K562 (cell line): Measurements from ENCODE around the gene KCNQ4. TPM values are rescaled to one million over a fixed set of nuclear protein-coding genes. Genes with fewer than 3 reads are reported as not detected.

Experiments used
- ADNP ChIP-seq: fragments of 200-800 bp; sonication (Bioruptor generic); IDR thresholded peaks from 2 replicates; pipeline ENCODE4 v1.6.1; 2016; ENCODE audit warnings: missing genetic modification characterization, missing compliant biosample characterization
- BCOR ChIP-seq: fragments of 450-650 bp; IDR thresholded peaks from 2 replicates; pipeline ENCODE4 v1.6.1; 2016
- CEBPB ChIP-seq: fragments of 450-650 bp; IDR thresholded peaks from 2 replicates; pipeline ENCODE4 v1.6.1; 2016; ENCODE audit warnings: missing genetic modification characterization, missing compliant biosample characterization
- GTF2B ChIP-seq: IDR thresholded peaks from 2 replicates; pipeline ENCODE4 v1.6.1; 2011; ENCODE audit not compliant: insufficient read length; ENCODE audit errors: extremely low read depth
- KAT2B ChIP-seq: IDR thresholded peaks from one replicate; pipeline ENCODE4 v1.6.1; 2012; ENCODE audit warnings: low read depth, mild to moderate bottlenecking, control low read depth, inconsistent platforms, low read length, moderate library complexity
- KDM5B ChIP-seq: fragments of 200-600 bp; sonication (generic); IDR thresholded peaks from 2 replicates; pipeline ENCODE4 v1.6.1; 2012; ENCODE audit warnings: low read depth, mild to moderate bottlenecking, moderate library complexity, low read length, control low read depth, inconsistent platforms; ENCODE audit not compliant: insufficient replicate concordance
- L3MBTL2 ChIP-seq: fragments of 450-650 bp; IDR thresholded peaks from 2 replicates; pipeline ENCODE4 v1.6.1; 2016; ENCODE audit warnings: mild to moderate bottlenecking, moderate library complexity
- MTA1 ChIP-seq: fragments of 450-650 bp; IDR thresholded peaks from 2 replicates; pipeline ENCODE4 v1.6.1; 2017; ENCODE audit warnings: borderline replicate concordance
- NFIX ChIP-seq: fragments of 250-450 bp; sonication (Bioruptor Pico); IDR thresholded peaks from 2 replicates; pipeline ENCODE4 v1.4.0; 2020; ENCODE audit warnings: low read depth, mild to moderate bottlenecking, moderate library complexity
- PPARD ChIP-seq: fragments of 250-450 bp; sonication (Bioruptor Pico); IDR thresholded peaks from 2 replicates; pipeline ENCODE4 v1.8.0; 2022; ENCODE audit warnings: inconsistent platforms, mild to moderate bottlenecking, moderate library complexity
- PRPF4 ChIP-seq: fragments of 200-400 bp; formaldehyde crosslinking; IDR thresholded peaks from one replicate; pipeline ENCODE4 v1.6.1; 2017; ENCODE audit warnings: low read length, low read depth, mild to moderate bottlenecking; ENCODE audit not compliant: insufficient read depth, poor library complexity, severe bottlenecking
- RHOXF2B ChIP-seq: fragments of 250-450 bp; sonication (Bioruptor Pico); conservative IDR thresholded peaks from 2 replicates; pipeline ENCODE4 v1.5.1; 2021
- TCF3 ChIP-seq: sonication (generic); formaldehyde crosslinking; IDR thresholded peaks from 2 replicates; pipeline ENCODE4 v1.4.0; 2020; ENCODE audit warnings: mild to moderate bottlenecking, missing genetic modification reagents
- TRIM24 ChIP-seq, 2 experiments: fragments of 450-650 bp; IDR thresholded peaks; 2 replicates each; pipeline ENCODE4 v1.6.1; 2016
- VEZF1 ChIP-seq: fragments of 200-800 bp; sonication (Bioruptor generic); IDR thresholded peaks from 2 replicates; pipeline ENCODE4 v1.6.1; 2017; ENCODE audit warnings: missing genetic modification characterization, missing compliant biosample characterization
- ZBTB2 ChIP-seq: fragments of 450-650 bp; IDR thresholded peaks from 2 replicates; pipeline ENCODE4 v1.6.1; 2016; ENCODE audit warnings: antibody characterized with exemption
- ZNF282 ChIP-seq: sonication (generic); formaldehyde crosslinking; IDR thresholded peaks from 2 replicates; pipeline ENCODE4 v1.8.1; 2023; ENCODE audit warnings: missing genetic modification reagents
- polyA plus RNA-seq, 8 experiments: library from polyadenylated mRNA; depleted of rRNA in 4 of 8; stranded (reverse) in 5 of 8; unstranded in 3 of 8; fragments of >200 nt; fragmentation: Nextera tagmentation in 2 of 8; fragmentation: Illumina TruSeq in 1 of 8; extraction: Ambion mirVana in 2 of 8; extraction: Trizol in 1 of 8; gene quantifications; 2 replicates each; pipeline versions ENCODE4 v1.2.1 to v1.2.3, GENCODE V29; 2011 to 2014; ENCODE audit warnings: inconsistent platforms in 1 of 8, missing spikeins in 1 of 8
- total RNA-seq, 7 experiments: library from RNA; depleted of rRNA in 6 of 7; stranded (reverse); fragments of >200 nt in 6 of 7; fragmentation: Illumina TruSeq in 2 of 7; extraction: Trizol in 2 of 7; gene quantifications; 2 replicates each; pipeline versions ENCODE4 v1.2.1 to v1.2.3, GENCODE V29; 2011 to 2021; ENCODE audit warnings: low replicate concordance in 1 of 7
- TF ChIP-seq, protein P1 (sequence below): sonication (generic); formaldehyde crosslinking; IDR thresholded peaks from 2 replicates; pipeline ENCODE4 v1.8.0; 2022; ENCODE audit warnings: missing genetic modification reagents, mild to moderate bottlenecking, moderate library complexity, borderline replicate concordance
- TF ChIP-seq, protein P2 (sequence below), 3 experiments: IDR thresholded peaks in 2 of 3; conservative IDR thresholded peaks in 1 of 3; 2 replicates each; pipeline ENCODE4 v1.5.1; 2011 to 2012; ENCODE audit warnings: low read length in 3 of 3, mild to moderate bottlenecking in 3 of 3, control low read depth in 2 of 3, improper control_type of control experiment in 1 of 3, inconsistent platforms in 1 of 3, low read depth in 1 of 3, mixed read lengths in 1 of 3, moderate library complexity in 1 of 3; ENCODE audit not compliant: insufficient read depth in 2 of 3
- TF ChIP-seq, protein P3 (sequence below): fragments of 450-650 bp; formaldehyde crosslinking; IDR thresholded peaks from 2 replicates; pipeline ENCODE4 v1.4.0; 2022; ENCODE audit warnings: missing genetic modification characterization

The KCNQ4 gene
- total and polyA plus RNA-seq, 9 of the 15 experiments (the other 6 are each of a cell fraction or from before 2014, with no cell fraction given) = 0.07 to 4.1 (median 0.79) TPM

DNA sequence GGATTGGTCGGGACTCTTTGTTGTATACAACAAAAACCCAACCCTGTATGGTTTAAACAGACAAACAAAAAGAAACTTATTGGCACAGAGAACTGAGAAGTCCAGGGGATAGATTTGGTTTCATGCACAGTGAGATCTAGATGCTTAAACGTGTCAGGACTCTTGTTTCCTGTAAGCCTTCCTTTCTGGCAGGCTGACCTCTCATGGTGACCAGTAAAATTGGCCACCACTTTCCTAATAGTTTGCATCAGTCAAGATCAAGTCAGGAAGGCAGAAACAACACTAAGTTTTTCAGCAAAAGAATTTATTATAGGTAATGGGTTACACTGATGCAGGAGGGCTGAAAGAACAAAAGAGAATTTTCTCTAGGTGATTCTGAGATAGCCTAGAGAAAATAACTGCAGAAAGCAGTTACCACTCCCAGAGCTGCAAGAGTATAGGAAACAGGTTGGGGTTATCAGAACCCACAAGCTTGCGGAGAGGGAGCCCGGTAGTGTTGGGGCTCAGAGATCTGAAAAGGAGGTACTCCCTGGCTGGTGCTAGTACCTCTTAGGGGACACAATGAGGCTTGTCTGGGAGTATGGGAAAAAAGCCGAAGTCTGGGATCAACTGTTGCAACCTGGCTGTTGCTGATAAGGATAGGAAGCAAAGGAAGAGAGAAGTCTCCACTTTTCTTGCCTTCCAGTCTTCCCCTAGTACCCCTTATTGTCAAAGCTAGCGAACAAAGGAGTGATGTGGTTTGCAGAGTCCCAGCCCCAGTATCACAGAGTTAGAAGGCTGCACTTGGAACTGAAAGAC, 57.1 kb downstream of the KCNQ4 start (continued):
- no peak for TF ChIP-seq NFIX (CRISPR knock-in tag)
- TF ChIP-seq TCF3 (CRISPR knock-in tag) = peak; percentile 97
- no peak for TF ChIP-seq PPARD (CRISPR knock-in tag)
- TF ChIP-seq VEZF1 = no peak; the same call in 1 of the 2 replicates
- 0 out of 2 replicates have a peak, but pooled peaks have one; percentile 33 for TF ChIP-seq L3MBTL2
- peak; percentile 80 for TF ChIP-seq ZBTB2
- TF ChIP-seq ZNF282 = no peak
- no peak for TF ChIP-seq KDM5B
- TF ChIP-seq ADNP (tag) = no peak; the same call in 1 of the 2 replicates
- no peak for TF ChIP-seq KAT2B
- TF ChIP-seq, protein P1, sequence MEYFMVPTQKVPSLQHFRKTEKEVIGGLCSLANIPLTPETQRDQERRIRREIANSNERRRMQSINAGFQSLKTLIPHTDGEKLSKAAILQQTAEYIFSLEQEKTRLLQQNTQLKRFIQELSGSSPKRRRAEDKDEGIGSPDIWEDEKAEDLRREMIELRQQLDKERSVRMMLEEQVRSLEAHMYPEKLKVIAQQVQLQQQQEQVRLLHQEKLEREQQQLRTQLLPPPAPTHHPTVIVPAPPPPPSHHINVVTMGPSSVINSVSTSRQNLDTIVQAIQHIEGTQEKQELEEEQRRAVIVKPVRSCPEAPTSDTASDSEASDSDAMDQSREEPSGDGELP = no peak; the same call in 1 of the 2 replicates
- TF ChIP-seq, protein P2, sequence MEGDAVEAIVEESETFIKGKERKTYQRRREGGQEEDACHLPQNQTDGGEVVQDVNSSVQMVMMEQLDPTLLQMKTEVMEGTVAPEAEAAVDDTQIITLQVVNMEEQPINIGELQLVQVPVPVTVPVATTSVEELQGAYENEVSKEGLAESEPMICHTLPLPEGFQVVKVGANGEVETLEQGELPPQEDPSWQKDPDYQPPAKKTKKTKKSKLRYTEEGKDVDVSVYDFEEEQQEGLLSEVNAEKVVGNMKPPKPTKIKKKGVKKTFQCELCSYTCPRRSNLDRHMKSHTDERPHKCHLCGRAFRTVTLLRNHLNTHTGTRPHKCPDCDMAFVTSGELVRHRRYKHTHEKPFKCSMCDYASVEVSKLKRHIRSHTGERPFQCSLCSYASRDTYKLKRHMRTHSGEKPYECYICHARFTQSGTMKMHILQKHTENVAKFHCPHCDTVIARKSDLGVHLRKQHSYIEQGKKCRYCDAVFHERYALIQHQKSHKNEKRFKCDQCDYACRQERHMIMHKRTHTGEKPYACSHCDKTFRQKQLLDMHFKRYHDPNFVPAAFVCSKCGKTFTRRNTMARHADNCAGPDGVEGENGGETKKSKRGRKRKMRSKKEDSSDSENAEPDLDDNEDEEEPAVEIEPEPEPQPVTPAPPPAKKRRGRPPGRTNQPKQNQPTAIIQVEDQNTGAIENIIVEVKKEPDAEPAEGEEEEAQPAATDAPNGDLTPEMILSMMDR (IDR thresholded peaks at IDR 0.05 in 2 of 3, conservative IDR thresholded peaks at IDR 0.05 in 1 of 3; ENCODE audit: insufficient read depth in 2 of 3, low read depth in 1 of 3, low read length in 3 of 3) = peak; percentile 39 to 45 (median 40); a peak in 4 of 6 replicates
- no peak; the same call in 1 of the 2 replicates for TF ChIP-seq MTA1
- no peak for TF ChIP-seq BCOR
- no peak for TF ChIP-seq GTF2B
- TF ChIP-seq TRIM24 (IDR thresholded peaks at IDR 0.05) = peak in 1 of 2 experiments; percentile 70; a peak in 2 of 4 replicates
- TF ChIP-seq CEBPB (tag) = peak; percentile 20; the same call in 1 of the 2 replicates
- TF ChIP-seq, protein P3, sequence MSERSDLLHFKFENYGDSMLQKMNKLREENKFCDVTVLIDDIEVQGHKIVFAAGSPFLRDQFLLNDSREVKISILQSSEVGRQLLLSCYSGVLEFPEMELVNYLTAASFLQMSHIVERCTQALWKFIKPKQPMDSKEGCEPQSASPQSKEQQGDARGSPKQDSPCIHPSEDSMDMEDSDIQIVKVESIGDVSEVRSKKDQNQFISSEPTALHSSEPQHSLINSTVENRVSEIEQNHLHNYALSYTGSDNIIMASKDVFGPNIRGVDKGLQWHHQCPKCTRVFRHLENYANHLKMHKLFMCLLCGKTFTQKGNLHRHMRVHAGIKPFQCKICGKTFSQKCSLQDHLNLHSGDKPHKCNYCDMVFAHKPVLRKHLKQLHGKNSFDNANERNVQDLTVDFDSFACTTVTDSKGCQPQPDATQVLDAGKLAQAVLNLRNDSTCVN (CRISPR knock-in tag) = no peak
- TF ChIP-seq PRPF4 = no peak
- no peak for TF ChIP-seq RHOXF2B (CRISPR knock-in tag)
